IPS-NIHi11 (cell line): Measurements from ENCODE around the gene ISOC2.

Source experiments
- DNase-seq: peaks from one replicate; pipeline ENCODE4 v3.0.0; 2012; ENCODE audit warnings: mixed read lengths, low spot score

ISOC2 gene

GRCh38 chr19:55406826-55407549, 54.5 kb downstream of the ISOC2 start:
- DNase-seq, result peak; percentile 50

GRCh38 chr19:55406091-55406825, 55.2 kb downstream of the ISOC2 start:
- DNase-seq, result no peak

GRCh38 chr19:55405638-55406037, 55.8 kb downstream of the ISOC2 start:
- DNase-seq, result no peak
